KMS-11 (cell line): ENCODE measurements around the gene UBE2D2.
"Not testable (repeated sequence)": the region's sequence is repeated elsewhere in the genome, so short reads cannot be mapped to it uniquely, and the experiment has no call there.

Source experiments
- H2AFZ ChIP-seq: fragments of 200-600 bp; sonication (generic); 2 replicates; pipeline ENCODE4 v1.6.1; 2016; ENCODE audit warnings: antibody characterized with exemption, mixed run types, low read depth
- H3K27ac ChIP-seq: fragments of 200-600 bp; sonication (generic); 2 replicates; pipeline ENCODE4 v1.6.1; 2016; ENCODE audit warnings: mild to moderate bottlenecking, mixed run types
- H3K27me3 ChIP-seq: fragments of 200-600 bp; sonication (generic); 2 replicates; pipeline ENCODE4 v1.6.1; 2017; ENCODE audit warnings: mild to moderate bottlenecking, low read depth, mixed run types, moderate library complexity; ENCODE audit not compliant: insufficient read depth
- H3K36me3 ChIP-seq: fragments of 200-600 bp; sonication (generic); 2 replicates; pipeline ENCODE4 v1.6.1; 2017; ENCODE audit warnings: mild to moderate bottlenecking, mixed run types; ENCODE audit not compliant: insufficient read depth
- H3K4me1 ChIP-seq: fragments of 200-600 bp; sonication (generic); 2 replicates; pipeline ENCODE4 v1.6.1; 2016; ENCODE audit warnings: mild to moderate bottlenecking, low read depth, mixed run types; ENCODE audit not compliant: poor library complexity, severe bottlenecking
- H3K4me2 ChIP-seq: fragments of 200-600 bp; sonication (generic); 2 replicates; pipeline ENCODE4 v1.7.0; 2016; ENCODE audit warnings: mild to moderate bottlenecking, mixed run types
- H3K4me3 ChIP-seq: fragments of 200-600 bp; sonication (generic); IDR thresholded peaks from 2 replicates; pipeline ENCODE4 v1.6.1; 2017; ENCODE audit warnings: low read depth, low read length, mixed read lengths; ENCODE audit not compliant: insufficient read depth
- H3K79me2 ChIP-seq: fragments of 200-600 bp; sonication (generic); 2 replicates; pipeline ENCODE4 v1.6.1; 2016; ENCODE audit warnings: low read depth, mixed run types; ENCODE audit not compliant: insufficient read depth
- H3K9ac ChIP-seq: fragments of 200-600 bp; sonication (generic); 2 replicates; pipeline ENCODE4 v1.6.1; 2016; ENCODE audit warnings: mild to moderate bottlenecking, mixed run types
- H4K20me1 ChIP-seq: fragments of 200-600 bp; sonication (generic); 2 replicates; pipeline ENCODE4 v1.6.1; 2016; ENCODE audit warnings: mild to moderate bottlenecking, mixed run types; ENCODE audit not compliant: insufficient read depth
- CTCF ChIP-seq: fragments of 200-600 bp; sonication (generic); conservative IDR thresholded peaks from 2 replicates; pipeline ENCODE4 v1.6.1; 2017; ENCODE audit warnings: low read depth, mild to moderate bottlenecking, antibody characterized with exemption, low read length, moderate library complexity, mixed read lengths

UBE2D2 gene

GRCh38 chr5:139531772-139532169, 29.4 kb upstream of the UBE2D2 start:
- Histone ChIP-seq H3K4me3 (no peak overlapping the region), H3K4me2 (no peak overlapping the region), H3K79me2 (no peaks in the 10 kb centered on the region), H3K9ac (no peak overlapping the region), H3K27me3 (no peaks in the 10 kb centered on the region), H4K20me1 (no peaks in the 10 kb centered on the region), H3K27ac (no peak overlapping the region), H3K36me3 (no peaks in the 10 kb centered on the region), H2AFZ (no peak overlapping the region), H3K4me1 (no peaks in the 10 kb centered on the region)
- no peak for TF ChIP-seq CTCF

GRCh38 chr5:139543423-139543991, 17.6 kb upstream of the UBE2D2 start:
- H3K27ac ChIP-seq: no peak overlapping the region
- no peak overlapping the region for H3K4me3 ChIP-seq

GRCh38 chr5:139546593-139546992, 14.5 kb upstream of the UBE2D2 start:
- not testable (repeated sequence) for H2AFZ ChIP-seq, H3K9ac ChIP-seq, H4K20me1 ChIP-seq, H3K27ac ChIP-seq, H3K4me1 ChIP-seq, H3K36me3 ChIP-seq, H3K79me2 ChIP-seq, H3K4me2 ChIP-seq, H3K27me3 ChIP-seq, H3K4me3 ChIP-seq

More at GRCh38 chr5:139543423-139543991, 17.6 kb upstream of the UBE2D2 start:
- H3K4me2 ChIP-seq: no peak overlapping the region
- H2AFZ ChIP-seq: no peak overlapping the region
- H3K79me2 ChIP-seq: no peaks in the 10 kb centered on the region
- H3K27me3 ChIP-seq: no peaks in the 10 kb centered on the region
- no peak for TF ChIP-seq CTCF
- no peak overlapping the region for H3K9ac ChIP-seq
- H4K20me1 ChIP-seq: no peaks in the 10 kb centered on the region
- no peaks in the 10 kb centered on the region for H3K36me3 ChIP-seq
- no peaks in the 10 kb centered on the region for H3K4me1 ChIP-seq

GRCh38 chr5:139549162-139549894, 11.8 kb upstream of the UBE2D2 start:
- no peak for TF ChIP-seq CTCF

GRCh38 chr5:139550051-139550872, 10.9 kb upstream of the UBE2D2 start:
- H3K36me3 ChIP-seq, H3K4me2 ChIP-seq, H4K20me1 ChIP-seq, H2AFZ ChIP-seq, H3K4me3 ChIP-seq, H3K4me1 ChIP-seq, H3K79me2 ChIP-seq, H3K9ac ChIP-seq, H3K27me3 ChIP-seq, H3K27ac ChIP-seq: not testable (repeated sequence)

More at GRCh38 chr5:139549162-139549894, 11.8 kb upstream of the UBE2D2 start:
- H3K36me3 ChIP-seq: no peaks in the 10 kb centered on the region
- H3K4me1 ChIP-seq: peaks cover 10% of the 10 kb centered on the region
- H3K4me3 ChIP-seq: no peak overlapping the region
- no peaks in the 10 kb centered on the region for H3K27me3 ChIP-seq
- H3K4me2 ChIP-seq: no peak overlapping the region
- H2AFZ ChIP-seq: no peak overlapping the region
- no peak overlapping the region for H3K9ac ChIP-seq
- no peaks in the 10 kb centered on the region for H3K79me2 ChIP-seq
- no peaks in the 10 kb centered on the region for H4K20me1 ChIP-seq
- no peak overlapping the region for H3K27ac ChIP-seq
